ENCODE measurements around the gene ELFN1.

ELFN1 gene

DNA sequence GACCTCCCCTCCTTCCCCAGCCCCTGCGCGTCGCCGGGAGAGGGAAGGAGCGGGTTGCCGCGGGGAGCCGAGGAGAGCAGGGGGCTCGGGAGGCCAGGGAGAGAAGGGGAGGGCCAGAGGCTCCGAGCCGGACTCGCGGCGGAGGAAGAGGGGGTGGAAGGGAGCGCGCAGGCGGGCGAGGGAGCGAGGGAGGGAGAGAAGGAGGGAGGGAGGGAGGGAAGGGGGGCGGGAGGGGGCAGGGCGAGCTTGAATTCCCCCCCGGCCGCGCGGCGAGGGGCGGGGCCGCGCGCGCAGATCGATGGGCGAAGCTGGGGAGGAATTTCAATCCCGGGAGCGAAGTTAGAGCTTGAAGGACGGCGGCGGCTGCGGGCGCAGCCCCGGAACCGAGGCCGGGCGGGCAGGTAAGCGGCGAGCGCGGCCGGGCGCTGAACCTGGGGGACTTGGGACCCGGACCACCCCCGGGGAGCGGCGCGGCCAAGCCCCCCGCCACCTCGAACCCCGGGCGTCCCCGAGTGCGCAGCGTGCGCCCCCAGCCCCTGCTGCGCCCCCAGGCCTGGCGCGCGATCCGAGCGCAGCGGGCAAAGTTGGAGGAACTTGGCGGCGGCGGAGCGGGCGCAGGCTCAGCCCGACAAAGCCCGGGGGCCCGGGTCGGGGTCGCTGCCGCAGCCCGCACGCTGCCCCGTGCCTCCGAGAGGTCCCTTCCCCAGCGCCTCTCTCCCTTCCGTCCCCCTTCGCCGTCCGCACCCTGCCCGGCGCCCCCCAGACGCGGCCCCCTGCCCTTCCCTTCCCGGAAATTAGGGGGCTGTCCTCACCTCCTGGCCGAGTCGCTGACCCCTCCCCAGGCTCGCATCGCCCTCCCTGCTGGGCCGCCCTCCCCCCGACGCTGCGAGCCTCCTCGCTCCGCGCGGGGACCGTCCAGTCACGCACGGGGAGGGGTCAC, at the start of gene ELFN1:
Gene ELFN1, plus strand, starts transcription at position 324 of the 940 bp plus-strand sequence. CDS start 74,320 bp downstream, outside the sequence.
- no peak for FAIRE-seq

DNA sequence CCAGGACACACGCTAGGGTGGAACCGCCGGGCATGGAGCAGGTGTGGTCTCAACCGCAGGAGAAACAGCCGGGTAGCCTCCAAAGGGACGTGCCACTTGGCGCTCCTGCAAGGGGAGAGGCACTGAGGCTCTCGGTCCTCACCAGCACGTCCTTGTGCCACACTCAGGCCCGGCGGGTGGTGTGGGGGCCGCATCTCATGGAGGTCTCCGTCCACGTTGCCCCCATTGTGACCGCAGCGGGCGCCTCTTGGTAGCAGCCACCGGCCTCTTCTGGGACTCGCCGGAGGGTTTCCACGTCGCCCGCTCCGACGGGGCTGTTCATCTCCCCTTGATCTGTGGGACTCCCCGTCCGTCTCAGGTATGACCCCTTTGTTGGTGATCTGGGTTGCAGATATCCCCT, 49.2 kb upstream of the ELFN1 start:
- no peak for FAIRE-seq

- FAIRE-seq = no peak
Observed at GRCh38 chr7:1621718-1622117, 48.4 kb upstream of the ELFN1 start.

- FAIRE-seq = no peak
Observed at GRCh38 chr7:1622441-1622840, 47.6 kb upstream of the ELFN1 start.

DNA sequence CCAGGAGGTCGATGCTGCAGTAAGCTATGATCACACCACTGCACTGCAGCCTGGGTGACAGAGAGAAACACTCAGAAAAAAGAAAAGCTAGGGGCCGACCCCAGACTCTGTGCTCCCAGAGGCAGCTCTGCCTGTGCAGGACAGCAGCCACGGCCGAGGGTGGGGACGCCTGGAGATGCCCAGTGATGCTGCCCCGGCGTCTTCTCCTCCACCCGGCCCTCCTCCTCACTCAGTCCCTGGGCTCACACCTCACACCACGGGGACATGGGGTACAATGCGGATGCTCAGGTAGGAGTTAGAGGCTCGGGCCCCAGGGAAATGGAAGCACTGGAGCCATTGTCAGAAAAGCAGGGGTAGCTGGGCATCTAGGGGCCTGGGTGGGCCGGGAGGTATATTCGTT, 46.3 kb upstream of the ELFN1 start:
- FAIRE-seq = no peak

- FAIRE-seq = no peak
Observed at GRCh38 chr7:1624999-1625927, 44.8 kb upstream of the ELFN1 start.

DNA sequence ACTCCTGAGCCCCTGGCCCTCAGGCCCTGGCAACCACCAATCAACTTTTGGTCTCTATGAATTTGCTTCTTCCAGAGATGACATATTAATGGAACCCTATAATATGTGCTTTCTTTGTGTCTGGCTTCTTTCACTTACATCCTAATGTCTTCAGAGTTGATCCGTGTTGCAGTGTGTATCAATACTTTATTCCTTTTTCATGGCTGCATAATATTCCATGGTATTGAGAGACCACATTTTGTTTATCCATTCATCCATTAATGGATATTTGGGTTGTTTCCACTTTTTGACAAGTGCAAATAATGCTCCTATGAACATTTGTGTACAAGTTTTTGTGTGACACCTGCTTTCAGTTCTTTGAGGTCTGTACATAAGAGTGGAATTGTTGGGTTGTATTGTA, 43.3 kb upstream of the ELFN1 start:
- no peak for FAIRE-seq

DNA sequence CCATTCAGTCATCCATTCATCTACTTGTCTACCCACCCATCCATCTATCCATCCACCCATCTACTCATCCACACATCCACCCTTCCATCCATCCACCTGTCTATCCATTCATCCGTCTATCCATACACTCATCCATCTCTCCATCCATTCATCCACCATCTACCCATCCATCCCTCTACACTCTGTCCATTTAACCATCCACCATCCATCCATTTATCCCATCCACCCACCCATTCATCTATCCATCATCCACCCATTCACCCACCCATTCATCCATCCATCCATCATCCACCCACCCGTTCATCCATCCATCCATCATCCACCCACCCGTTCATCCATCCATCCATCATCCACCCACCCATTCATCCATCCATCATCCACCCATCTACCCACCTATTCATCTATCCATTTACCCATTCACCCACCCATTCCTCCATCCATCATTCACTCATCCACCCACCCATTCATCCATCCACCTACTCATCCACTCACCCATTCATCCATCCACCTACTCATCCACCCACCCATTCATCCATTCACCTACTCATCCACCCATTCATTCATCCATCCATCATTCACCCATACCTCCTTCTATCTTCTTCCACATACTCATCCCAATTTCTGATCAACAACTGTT, 39.3 kb upstream of the ELFN1 start:
- FAIRE-seq = no peak

DNA sequence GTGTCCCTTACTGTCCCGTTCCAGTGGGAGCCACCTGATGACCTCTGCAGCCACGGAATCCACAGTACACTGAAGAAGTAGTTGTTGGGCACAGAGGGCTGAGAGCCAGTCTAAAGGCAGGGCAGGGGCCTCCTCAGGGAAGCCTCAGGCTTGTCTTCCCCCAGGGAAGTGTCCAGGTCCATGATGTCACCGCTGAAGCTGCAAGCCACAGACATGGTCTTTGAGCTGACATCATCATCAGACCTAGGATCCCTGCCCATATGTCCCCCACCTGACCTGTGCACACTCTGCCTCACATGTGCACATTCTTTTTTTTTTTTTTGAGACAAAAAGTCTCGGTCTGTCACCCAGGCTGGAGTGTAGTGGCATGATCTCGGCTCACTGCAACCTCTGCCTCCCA, 38.4 kb upstream of the ELFN1 start:
- no peak for FAIRE-seq

GRCh38 chr7:1632506-1632905, 37.6 kb upstream of the ELFN1 start:
- no peak for FAIRE-seq

DNA sequence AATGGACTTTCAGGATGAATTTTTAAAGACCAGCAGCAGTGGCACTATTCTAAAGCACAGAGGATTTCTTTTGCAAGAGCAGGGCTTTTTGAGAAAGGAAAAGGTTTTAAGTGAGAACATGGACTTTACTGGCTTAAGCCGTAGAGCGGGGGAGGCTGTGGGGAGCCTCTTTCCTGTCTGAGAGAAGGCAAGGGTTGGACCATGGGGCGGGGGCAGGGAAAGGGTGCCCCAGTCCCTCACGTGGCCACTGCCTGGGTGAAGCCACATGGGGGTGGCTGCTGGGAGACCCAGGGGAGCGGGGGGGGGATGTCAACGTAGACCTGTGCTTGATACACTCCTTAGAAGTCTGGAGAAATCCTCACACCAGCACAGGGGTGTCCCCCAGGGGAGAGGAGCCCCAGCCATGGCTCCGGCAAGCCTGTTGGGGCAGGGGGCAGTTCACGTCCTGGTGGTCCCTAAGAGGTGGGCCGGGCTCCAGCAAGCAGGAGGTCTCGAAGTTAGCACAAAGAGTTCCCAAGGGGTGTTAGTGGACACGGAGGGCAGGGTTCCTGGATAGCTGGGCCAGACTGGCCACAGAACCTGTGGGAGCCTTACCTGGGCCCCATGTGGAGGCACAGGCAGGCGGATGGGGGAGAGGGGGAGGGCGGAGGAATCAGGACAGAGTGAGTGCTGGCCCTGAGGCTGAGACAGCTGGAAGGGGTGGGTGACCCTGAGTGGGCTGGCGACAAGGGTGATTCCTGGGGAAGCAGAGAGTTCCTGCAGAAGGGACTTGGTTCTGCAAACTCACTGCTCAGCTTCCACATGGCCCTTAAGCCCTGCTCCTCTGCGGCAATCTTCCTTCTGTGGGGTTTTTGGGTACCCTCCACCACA, 36.9 kb upstream of the ELFN1 start:
- no peak for FAIRE-seq

DNA sequence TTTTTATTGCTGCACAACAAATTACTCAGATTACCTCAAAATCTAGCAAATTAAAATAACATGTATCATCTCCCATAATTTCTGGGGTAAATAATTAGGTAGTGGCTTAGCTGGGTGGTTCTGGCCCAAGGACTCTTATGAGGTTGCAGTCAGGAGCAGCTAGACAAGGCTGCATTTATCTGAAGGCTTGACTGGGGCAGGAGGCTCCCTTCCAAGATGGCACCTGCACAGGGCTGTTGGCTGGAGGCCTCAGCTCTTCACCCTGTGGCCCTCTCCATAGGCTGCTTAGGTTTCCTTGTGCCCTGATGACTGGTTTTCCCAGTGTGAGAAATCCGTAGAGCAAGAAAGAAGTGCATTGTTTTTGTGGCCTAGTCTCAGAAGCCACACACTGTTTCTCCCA, 34.7 kb upstream of the ELFN1 start:
- no peak for FAIRE-seq

DNA sequence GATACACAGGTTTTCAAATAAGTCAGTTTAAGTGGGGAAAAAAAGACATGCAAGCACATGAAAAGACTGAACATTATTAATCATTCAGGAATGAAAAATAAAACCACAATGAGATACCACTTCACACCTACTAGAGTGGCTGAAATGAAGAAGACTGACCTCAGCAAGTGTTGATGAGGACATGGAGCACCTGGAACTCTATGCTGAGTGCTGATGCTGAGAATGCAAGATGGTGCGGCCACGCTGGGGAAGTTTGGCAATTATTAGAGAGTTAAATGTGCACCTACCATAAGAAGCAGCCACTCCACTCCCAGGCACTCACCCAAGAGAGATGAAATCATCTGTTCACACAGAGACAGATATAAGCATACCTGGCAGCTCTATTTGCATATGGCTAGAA, 32.9 kb upstream of the ELFN1 start:
- no peak for FAIRE-seq

- no peak for FAIRE-seq
Observed at GRCh38 chr7:1638215-1638661, 31.8 kb upstream of the ELFN1 start.

GRCh38 chr7:1639071-1639470, 31.0 kb upstream of the ELFN1 start:
- FAIRE-seq = no peak

DNA sequence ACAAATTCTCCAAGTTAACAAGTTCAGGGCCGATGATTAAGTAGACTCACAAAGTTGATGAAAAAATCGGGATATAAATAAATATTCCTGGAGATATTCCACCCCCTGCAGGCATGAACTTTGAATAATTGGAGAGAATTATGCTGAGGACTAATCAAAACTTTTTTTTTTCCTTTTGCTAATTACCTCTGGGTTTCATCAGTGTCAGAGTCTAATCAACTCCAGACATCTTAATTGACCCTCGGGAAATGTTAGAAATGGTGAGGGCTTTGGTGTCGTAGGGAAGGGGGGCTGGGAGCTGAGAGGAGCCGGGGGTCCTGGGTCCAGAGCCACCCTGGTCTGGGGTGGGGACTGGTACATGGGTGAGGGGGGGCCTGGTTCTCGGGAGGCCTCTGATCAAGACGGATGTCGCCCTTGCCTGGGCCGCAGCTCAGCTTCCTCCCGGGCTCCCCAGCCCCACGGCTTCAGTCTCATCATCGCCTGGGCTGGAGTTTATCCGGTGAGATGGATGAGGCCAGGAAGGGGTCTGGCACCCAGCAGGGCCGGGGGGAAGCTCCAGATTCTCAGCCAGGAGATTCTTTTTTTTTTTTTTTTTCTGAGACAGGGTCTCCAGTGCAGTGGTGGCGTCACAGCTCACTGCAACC, 30.4 kb upstream of the ELFN1 start:
- FAIRE-seq = no peak

GRCh38 chr7:1640376-1641172, 29.5 kb upstream of the ELFN1 start:
- no peak for FAIRE-seq

GRCh38 chr7:1641173-1641572, 28.9 kb upstream of the ELFN1 start:
- no peak for FAIRE-seq

- no peak for FAIRE-seq
Observed at GRCh38 chr7:1641661-1642260, 28.3 kb upstream of the ELFN1 start.

DNA sequence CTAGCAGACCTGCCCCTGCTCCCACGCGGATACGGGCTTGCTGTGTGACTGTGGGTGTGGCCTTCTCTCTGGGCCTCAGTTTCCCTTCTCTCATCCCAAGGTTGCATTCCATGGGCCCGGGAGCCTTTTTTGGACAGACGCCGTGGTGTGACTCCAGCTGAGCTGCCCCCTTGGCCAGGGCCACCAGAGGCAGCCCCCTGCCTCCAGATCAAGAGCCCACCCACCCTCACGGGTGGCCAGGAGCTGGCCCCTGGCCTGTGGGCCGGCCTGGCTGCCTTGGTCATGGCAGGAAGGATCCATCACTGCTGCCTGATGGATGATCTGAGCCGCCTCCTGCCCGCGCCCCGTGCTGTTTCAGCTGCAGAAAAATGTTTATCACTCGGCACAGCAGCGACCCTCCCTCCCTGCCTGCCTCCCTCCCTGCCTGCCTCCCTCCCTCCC, 27.8 kb upstream of the ELFN1 start:
- FAIRE-seq = no peak

Measured in G401.6 (cell line).